Nephron progenitor cell (in vitro differentiated cells): ENCODE data around the gene TENT4B.

Experiments used
- DNase-seq: peaks from one replicate; pipeline ENCODE4 v3.0.0; 2021
- H3K27ac Mint-ChIP-seq: 2 replicates; pipeline ENCODE4 v1.8.0; 2021; ENCODE audit warnings: mild to moderate bottlenecking, moderate library complexity, mixed read lengths
- H3K27me3 Mint-ChIP-seq: 2 replicates; pipeline ENCODE4 v1.8.0; 2021; ENCODE audit warnings: mild to moderate bottlenecking, low read depth, mixed read lengths; ENCODE audit not compliant: poor library complexity
- H3K36me3 Mint-ChIP-seq: 2 replicates; pipeline ENCODE4 v1.8.0; 2021; ENCODE audit warnings: low read depth, mixed read lengths
- H3K4me1 Mint-ChIP-seq: 2 replicates; pipeline ENCODE4 v1.8.0; 2021; ENCODE audit warnings: mixed read lengths
- H3K4me3 Mint-ChIP-seq: 2 replicates; pipeline ENCODE4 v1.8.0; 2021; ENCODE audit warnings: mild to moderate bottlenecking, moderate library complexity, mixed read lengths
- H3K9me3 Mint-ChIP-seq: 2 replicates; pipeline ENCODE4 v1.8.0; 2021; ENCODE audit warnings: mild to moderate bottlenecking, moderate library complexity, mixed read lengths
- TF ChIP-seq, protein P1 (sequence below): fragments of 200-600 bp; sonication (generic); IDR thresholded peaks from 2 replicates; pipeline ENCODE4 v1.5.0; 2021; ENCODE audit warnings: antibody characterized with exemption

TENT4B gene

DNA sequence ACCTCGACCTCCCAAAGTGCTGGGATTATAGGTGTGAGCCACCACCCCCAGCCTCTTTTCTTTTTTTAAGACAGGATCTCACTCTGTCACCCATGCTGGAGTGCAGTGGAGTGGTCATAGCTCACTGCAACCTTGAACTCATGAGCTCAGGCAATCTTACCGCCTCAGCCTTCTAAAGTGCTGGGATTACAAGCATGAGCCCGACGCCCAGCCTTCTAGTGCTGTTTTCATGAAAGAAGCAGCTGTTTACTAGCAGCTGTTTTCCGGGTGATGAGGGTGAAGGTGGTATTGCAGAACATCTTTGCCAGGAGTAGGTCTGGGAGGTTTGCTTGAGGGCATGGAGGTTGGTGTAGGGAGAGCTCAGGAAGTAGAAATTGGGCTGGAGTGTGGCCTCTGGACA, 115.2 kb downstream of the TENT4B start:
- Mint-ChIP-seq H3K4me1 (peaks cover 43% of the 10 kb centered on the region), H3K9me3 (no peaks in the 10 kb centered on the region), H3K27me3 (no peaks in the 10 kb centered on the region), H3K4me3 (peak overlapping the region; percentile 34), H3K27ac (no peak overlapping the region), H3K36me3 (no peaks in the 10 kb centered on the region)
- TF ChIP-seq, protein P1, sequence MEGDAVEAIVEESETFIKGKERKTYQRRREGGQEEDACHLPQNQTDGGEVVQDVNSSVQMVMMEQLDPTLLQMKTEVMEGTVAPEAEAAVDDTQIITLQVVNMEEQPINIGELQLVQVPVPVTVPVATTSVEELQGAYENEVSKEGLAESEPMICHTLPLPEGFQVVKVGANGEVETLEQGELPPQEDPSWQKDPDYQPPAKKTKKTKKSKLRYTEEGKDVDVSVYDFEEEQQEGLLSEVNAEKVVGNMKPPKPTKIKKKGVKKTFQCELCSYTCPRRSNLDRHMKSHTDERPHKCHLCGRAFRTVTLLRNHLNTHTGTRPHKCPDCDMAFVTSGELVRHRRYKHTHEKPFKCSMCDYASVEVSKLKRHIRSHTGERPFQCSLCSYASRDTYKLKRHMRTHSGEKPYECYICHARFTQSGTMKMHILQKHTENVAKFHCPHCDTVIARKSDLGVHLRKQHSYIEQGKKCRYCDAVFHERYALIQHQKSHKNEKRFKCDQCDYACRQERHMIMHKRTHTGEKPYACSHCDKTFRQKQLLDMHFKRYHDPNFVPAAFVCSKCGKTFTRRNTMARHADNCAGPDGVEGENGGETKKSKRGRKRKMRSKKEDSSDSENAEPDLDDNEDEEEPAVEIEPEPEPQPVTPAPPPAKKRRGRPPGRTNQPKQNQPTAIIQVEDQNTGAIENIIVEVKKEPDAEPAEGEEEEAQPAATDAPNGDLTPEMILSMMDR, result no peak
- no peak for DNase-seq

DNA sequence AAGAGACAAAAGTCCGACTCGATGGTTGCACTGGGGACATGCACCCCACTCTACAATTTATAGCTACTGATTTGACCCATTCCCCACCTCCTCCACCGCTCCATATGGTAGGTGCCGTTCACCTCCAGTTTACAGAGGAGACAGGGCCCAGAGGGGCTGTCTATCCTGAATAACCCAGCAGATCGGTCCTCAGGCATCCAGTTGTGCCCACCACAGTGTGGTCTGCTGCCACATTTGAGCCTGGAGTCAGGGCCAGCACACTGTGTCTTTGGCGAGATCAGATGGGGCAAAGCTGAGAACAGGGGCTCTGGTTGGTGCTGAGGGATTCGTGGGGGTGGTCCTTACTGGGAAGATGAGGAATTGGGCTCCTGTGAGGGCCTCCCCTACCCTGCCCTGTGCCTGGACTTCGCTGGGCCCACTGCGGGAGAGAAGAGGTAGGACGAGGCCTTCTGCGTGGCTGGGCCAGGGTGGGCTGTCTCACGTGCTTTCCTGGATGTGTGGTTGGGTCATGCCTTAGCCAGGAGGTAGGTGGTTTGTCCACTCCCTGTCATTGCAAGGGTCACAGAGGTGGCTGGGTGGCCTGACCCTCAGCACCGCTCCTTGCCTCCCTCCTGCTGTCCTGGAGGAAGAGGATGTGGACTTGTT, 116.1 kb downstream of the TENT4B start:
- no peaks in the 10 kb centered on the region for H3K36me3 Mint-ChIP-seq
- H3K4me1 Mint-ChIP-seq, result peaks cover 41% of the 10 kb centered on the region
- no peaks in the 10 kb centered on the region for H3K9me3 Mint-ChIP-seq
- peak overlapping the region; percentile 72 for H3K27ac Mint-ChIP-seq
- TF ChIP-seq, protein P1, result no peak
- H3K27me3 Mint-ChIP-seq, result no peaks in the 10 kb centered on the region
- DNase-seq, result no peak
- H3K4me3 Mint-ChIP-seq, result no peak overlapping the region

DNA sequence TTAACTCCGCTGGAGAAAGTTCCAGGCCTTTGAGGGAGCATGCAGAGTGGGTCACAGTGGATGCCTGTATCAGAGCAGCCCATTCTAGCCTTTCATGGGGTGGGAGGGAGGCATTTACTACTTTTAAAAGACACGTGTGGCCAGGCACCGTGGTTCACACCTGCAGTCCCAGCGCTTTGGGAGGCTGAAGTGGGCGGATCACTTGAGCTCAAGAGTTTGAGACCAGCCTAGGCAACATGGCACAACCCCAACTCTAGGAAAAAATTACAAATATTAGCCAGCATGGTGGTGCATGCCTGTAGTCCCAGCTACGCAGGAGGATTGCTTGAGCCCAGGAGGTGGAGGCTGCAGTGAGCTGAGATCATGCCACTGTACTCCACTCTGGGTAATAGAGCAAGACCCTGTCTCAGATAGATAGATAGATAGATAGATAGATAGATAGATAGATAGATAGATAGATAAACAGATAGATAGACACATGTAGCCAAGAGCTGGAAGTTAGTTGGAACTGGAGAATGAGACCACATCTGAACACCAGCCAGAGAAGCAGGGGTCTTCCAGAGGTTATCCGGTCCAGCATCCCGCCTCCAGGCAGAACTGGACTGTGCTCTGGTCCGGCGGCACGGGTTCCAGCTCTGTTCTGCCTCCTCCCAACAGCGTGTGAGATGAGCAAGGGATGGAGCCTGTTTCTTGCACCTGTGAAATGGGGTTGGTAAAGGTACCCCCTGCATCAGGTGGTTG, 116.8 kb downstream of the TENT4B start:
- Mint-ChIP-seq H3K9me3 (no peaks in the 10 kb centered on the region), H3K27me3 (no peaks in the 10 kb centered on the region), H3K27ac (no peak overlapping the region), H3K4me1 (peaks cover 41% of the 10 kb centered on the region), H3K36me3 (no peaks in the 10 kb centered on the region), H3K4me3 (no peak overlapping the region)
- DNase-seq, result no peak
- TF ChIP-seq, protein P1, result no peak

DNA sequence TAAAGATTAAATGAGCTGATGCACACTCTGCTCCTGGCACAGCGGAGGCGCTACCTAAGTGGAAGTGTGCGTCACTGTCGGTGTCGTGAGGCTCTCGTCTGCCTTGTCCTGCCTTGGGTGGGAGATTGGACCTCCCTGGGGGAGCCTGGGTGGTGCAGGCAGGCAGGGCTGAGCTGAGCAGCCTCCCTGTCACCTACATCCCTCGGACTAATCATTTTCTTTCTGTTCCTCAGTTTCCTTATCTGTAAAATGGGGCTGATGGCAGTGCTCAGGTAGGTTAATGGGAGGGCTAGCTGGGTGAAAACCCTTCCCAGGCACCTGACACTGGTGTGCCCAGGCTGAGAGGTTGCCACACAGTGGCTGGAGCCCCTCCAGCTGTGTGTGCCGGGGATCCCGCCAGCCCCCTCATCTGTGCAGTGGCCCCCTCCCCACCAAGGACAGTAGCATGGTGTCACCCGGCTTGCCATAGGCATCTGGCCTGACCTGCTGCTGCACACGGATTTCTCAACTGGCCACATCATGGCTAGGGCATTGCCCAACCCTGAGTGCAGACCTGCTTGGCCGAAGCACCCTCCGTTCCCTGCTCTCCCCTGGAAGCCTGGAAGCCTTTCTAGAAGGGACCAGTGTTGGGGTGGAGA, 117.5 kb downstream of the TENT4B start:
- DNase-seq, result no peak
- peaks cover 35% of the 10 kb centered on the region for H3K4me1 Mint-ChIP-seq
- H3K36me3 Mint-ChIP-seq, result no peaks in the 10 kb centered on the region
- H3K27me3 Mint-ChIP-seq, result no peaks in the 10 kb centered on the region
- H3K9me3 Mint-ChIP-seq, result no peaks in the 10 kb centered on the region
- TF ChIP-seq, protein P1, result no peak
- no peak overlapping the region for H3K4me3 Mint-ChIP-seq
- no peak overlapping the region for H3K27ac Mint-ChIP-seq

DNA sequence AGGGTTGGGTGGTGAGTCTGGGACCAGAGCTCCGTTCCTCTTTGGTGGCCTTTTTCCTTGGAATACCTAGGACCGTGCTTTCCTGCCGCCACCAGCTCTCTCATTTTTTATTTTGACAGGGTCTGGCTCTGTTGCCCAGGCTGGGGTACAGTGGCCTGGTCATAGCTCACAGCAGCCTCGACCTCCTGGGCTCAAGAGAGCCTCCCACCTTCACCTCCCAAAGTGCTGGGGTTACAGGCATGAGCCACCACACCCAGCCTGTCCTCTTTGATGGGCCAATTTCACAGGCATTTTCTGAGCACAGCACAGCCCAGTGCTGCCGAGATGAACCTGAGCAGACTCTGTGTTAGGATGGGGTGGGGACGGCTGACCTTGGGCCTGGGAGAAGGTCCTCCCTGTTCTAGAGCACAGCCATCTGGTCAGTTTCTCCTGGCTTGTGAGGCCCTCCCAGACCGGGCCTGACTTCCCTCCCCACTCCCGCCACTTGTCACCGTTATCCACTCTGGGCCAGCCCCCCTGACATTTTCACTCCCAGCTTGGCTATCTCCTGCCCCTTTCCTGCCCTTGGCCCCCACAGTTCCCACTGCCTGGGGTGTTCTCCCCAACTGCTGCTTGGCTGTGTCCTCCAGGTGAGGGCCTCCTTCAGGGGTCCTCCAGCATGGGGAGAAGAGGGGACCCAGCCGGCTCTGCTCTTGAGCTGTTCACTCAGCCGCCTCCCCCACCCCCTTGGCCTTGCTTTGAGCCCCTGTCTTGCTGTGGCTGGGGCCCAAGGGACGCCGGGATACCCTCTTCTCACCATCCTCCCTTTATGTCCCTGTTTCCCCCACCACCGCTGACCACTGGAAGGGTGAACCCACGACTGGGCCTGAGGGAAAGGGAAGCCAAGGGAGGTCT, 118.3 kb downstream of the TENT4B start:
- no peak overlapping the region for H3K27ac Mint-ChIP-seq
- H3K27me3 Mint-ChIP-seq, result no peaks in the 10 kb centered on the region
- no peaks in the 10 kb centered on the region for H3K36me3 Mint-ChIP-seq
- no peak for DNase-seq
- peaks cover 27% of the 10 kb centered on the region for H3K4me1 Mint-ChIP-seq
- no peaks in the 10 kb centered on the region for H3K9me3 Mint-ChIP-seq
- TF ChIP-seq, protein P1, result no peak
- no peak overlapping the region for H3K4me3 Mint-ChIP-seq
